GM12865 (cell line): Measurements from ENCODE around the gene LHFPL3.

Experiments
- DNase-seq: peaks from one replicate; pipeline ENCODE4 v3.0.0; 2010; ENCODE audit warnings: low read depth
- H3K4me3 ChIP-seq: 2 replicates; pipeline ENCODE4 v1.5.1; 2011; ENCODE audit warnings: mild to moderate bottlenecking, low read depth, low read length, control low read depth
- CTCF ChIP-seq: IDR thresholded peaks from 2 replicates; pipeline ENCODE4 v1.5.1; 2011; ENCODE audit warnings: low read length, control low read depth, low read depth, inconsistent platforms; ENCODE audit not compliant: insufficient read depth; ENCODE audit errors: missing control alignments

LHFPL3 gene

GRCh38 chr7:104534149-104534548 is 205.7 kb downstream of the LHFPL3 start:
- TF ChIP-seq CTCF, result no peak

GRCh38 chr7:104535841-104536240 is 207.4 kb downstream of the LHFPL3 start:
- no peak for TF ChIP-seq CTCF
- no peak overlapping the region for H3K4me3 ChIP-seq
- DNase-seq, result no peak

More at GRCh38 chr7:104534149-104534548, 205.7 kb downstream of the LHFPL3 start:
- DNase-seq, result no peak
- H3K4me3 ChIP-seq, result no peak overlapping the region

GRCh38 chr7:104536956-104537355 is 208.6 kb downstream of the LHFPL3 start:
- DNase-seq, result no peak
- TF ChIP-seq CTCF, result no peak
- no peak overlapping the region for H3K4me3 ChIP-seq

GRCh38 chr7:104538152-104538551 is 209.7 kb downstream of the LHFPL3 start:
- DNase-seq, result no peak
- H3K4me3 ChIP-seq, result no peak overlapping the region
- no peak for TF ChIP-seq CTCF

- no peak for TF ChIP-seq CTCF
- no peak overlapping the region for H3K4me3 ChIP-seq
- DNase-seq, result no peak
These were observed 213.5 kb downstream of the LHFPL3 start for GRCh38 chr7:104541897-104542296.

- H3K4me3 ChIP-seq, result no peak overlapping the region
- no peak for TF ChIP-seq CTCF
- DNase-seq, result no peak
These were observed 220.5 kb downstream of the LHFPL3 start for GRCh38 chr7:104548861-104549260.

GRCh38 chr7:104550362-104550761 is 222.0 kb downstream of the LHFPL3 start:
- DNase-seq, result no peak
- no peak overlapping the region for H3K4me3 ChIP-seq
- no peak for TF ChIP-seq CTCF
